ENCODE measurements around the gene AGAP1. TPM values are rescaled to one million over a fixed set of nuclear protein-coding genes. Genes with fewer than 3 reads are reported as not detected.
A peak's percentile ranks its signal among the peaks of the same experiment; 100 is the strongest.

The AGAP1 gene
- total RNA-seq, 2 experiments from 2014 or later = 0.89 to 0.97 TPM

- Mint-ChIP-seq H3K4me3 (no peak overlapping the region), H3K36me3 (ENCODE audit: low read depth) (no peaks in the 10 kb centered on the region), H3K27me3 (peaks cover 58% of the 10 kb centered on the region), H3K4me1 (peaks cover 8% of the 10 kb centered on the region), H3K9me3 (no peaks in the 10 kb centered on the region), H3K27ac (no peak overlapping the region)
- CTCF ChIA-PET = no interaction called here
- DNase-seq = no peak
- POLR2A ChIA-PET = no interaction called here
These were observed 1.8 kb downstream of the AGAP1 start for GRCh38 chr2:235495373-235496238.

- ChIA-PET CTCF (no interaction called here), POLR2A (no interaction called here)
- H3K9me3 Mint-ChIP-seq = no peaks in the 10 kb centered on the region
- no peak overlapping the region for H3K4me3 Mint-ChIP-seq
- H3K27ac Mint-ChIP-seq = no peak overlapping the region
- no peaks in the 10 kb centered on the region for H3K36me3 Mint-ChIP-seq (ENCODE audit: low read depth)
- H3K27me3 Mint-ChIP-seq = peaks cover 63% of the 10 kb centered on the region
- DNase-seq = no peak
- H3K4me1 Mint-ChIP-seq = peaks cover 11% of the 10 kb centered on the region
These were observed 2.4 kb downstream of the AGAP1 start for GRCh38 chr2:235496239-235496621.

GRCh38 chr2:235497096-235497495 is 3.3 kb downstream of the AGAP1 start:
- peaks cover 20% of the 10 kb centered on the region for H3K4me1 Mint-ChIP-seq
- H3K36me3 Mint-ChIP-seq (ENCODE audit: low read depth) = no peaks in the 10 kb centered on the region
- DNase-seq = no peak
- H3K27me3 Mint-ChIP-seq = peaks cover 63% of the 10 kb centered on the region
- ChIA-PET CTCF (interaction anchor here (1.8 kb wide), 1 partner anchor 10 kb away, joined by 5 read pairs; no protein-coding TSS in a partner anchor), POLR2A (no interaction called here)
- no peak overlapping the region for H3K27ac Mint-ChIP-seq
- no peaks in the 10 kb centered on the region for H3K9me3 Mint-ChIP-seq
- H3K4me3 Mint-ChIP-seq = no peak overlapping the region

GRCh38 chr2:235498541-235498940 is 4.7 kb downstream of the AGAP1 start:
- Mint-ChIP-seq H3K36me3 (ENCODE audit: low read depth) (no peaks in the 10 kb centered on the region), H3K9me3 (no peaks in the 10 kb centered on the region), H3K4me3 (no peak overlapping the region), H3K27ac (no peak overlapping the region), H3K4me1 (peaks cover 23% of the 10 kb centered on the region), H3K27me3 (peaks cover 61% of the 10 kb centered on the region)
- POLR2A ChIA-PET = no interaction called here
- CTCF ChIA-PET = interaction anchor here (1.8 kb wide), 1 partner anchor 11 kb away, joined by 5 read pairs; no protein-coding TSS in a partner anchor
- no peak for DNase-seq

- H3K27ac Mint-ChIP-seq = no peak overlapping the region
- no peaks in the 10 kb centered on the region for H3K36me3 Mint-ChIP-seq (ENCODE audit: low read depth)
- H3K9me3 Mint-ChIP-seq = no peaks in the 10 kb centered on the region
- H3K4me3 Mint-ChIP-seq = no peak overlapping the region
- ChIA-PET POLR2A (no interaction called here), CTCF (no interaction called here)
- peaks cover 61% of the 10 kb centered on the region for H3K27me3 Mint-ChIP-seq
- H3K4me1 Mint-ChIP-seq = peaks cover 23% of the 10 kb centered on the region
- DNase-seq = no peak
These were observed 5.3 kb downstream of the AGAP1 start for GRCh38 chr2:235498946-235499812.

GRCh38 chr2:235500110-235500760 is 6.4 kb downstream of the AGAP1 start:
- no peaks in the 10 kb centered on the region for H3K9me3 Mint-ChIP-seq
- peaks cover 23% of the 10 kb centered on the region for H3K4me1 Mint-ChIP-seq
- POLR2A ChIA-PET = no interaction called here
- no peak overlapping the region for H3K27ac Mint-ChIP-seq
- H3K4me3 Mint-ChIP-seq = no peak overlapping the region
- no peaks in the 10 kb centered on the region for H3K36me3 Mint-ChIP-seq (ENCODE audit: low read depth)
- CTCF ChIA-PET = no interaction called here
- no peak for DNase-seq
- peaks cover 57% of the 10 kb centered on the region for H3K27me3 Mint-ChIP-seq

- POLR2A ChIA-PET = interaction anchor here (0.6 to 0.9 kb wide), 3 partner anchors 9 to 128 kb away, joined by 3 read pairs; no protein-coding TSS in a partner anchor
- peak overlapping the region; percentile 17 for H3K27ac Mint-ChIP-seq
These were observed 7.2 kb downstream of the AGAP1 start for GRCh38 chr2:235500761-235501672.

GRCh38 chr2:235501673-235502031 is 7.8 kb downstream of the AGAP1 start:
- H3K9me3 Mint-ChIP-seq = no peaks in the 10 kb centered on the region
- ChIA-PET POLR2A (interaction anchor here (0.6 to 0.9 kb wide), 3 partner anchors 10 to 129 kb away, joined by 3 read pairs; no protein-coding TSS in a partner anchor), CTCF (interaction anchor here (1.2 kb wide), 1 partner anchor 12 kb away, joined by 3 read pairs; no protein-coding TSS in a partner anchor)
- DNase-seq = no peak
- peaks cover 43% of the 10 kb centered on the region for H3K27me3 Mint-ChIP-seq
- peak overlapping the region; percentile 12 for H3K4me3 Mint-ChIP-seq
- peak overlapping the region; percentile 17 for H3K27ac Mint-ChIP-seq
- H3K36me3 Mint-ChIP-seq (ENCODE audit: low read depth) = no peaks in the 10 kb centered on the region
- peaks cover 19% of the 10 kb centered on the region for H3K4me1 Mint-ChIP-seq

More at GRCh38 chr2:235500761-235501672, 7.2 kb downstream of the AGAP1 start:
- peak; percentile 14 for DNase-seq
- H3K36me3 Mint-ChIP-seq (ENCODE audit: low read depth) = no peaks in the 10 kb centered on the region
- H3K4me1 Mint-ChIP-seq = peaks cover 20% of the 10 kb centered on the region
- H3K4me3 Mint-ChIP-seq = peak overlapping the region; percentile 12
- no peaks in the 10 kb centered on the region for H3K9me3 Mint-ChIP-seq
- peaks cover 49% of the 10 kb centered on the region for H3K27me3 Mint-ChIP-seq
- CTCF ChIA-PET = no interaction called here

GRCh38 chr2:235502336-235502735 is 8.5 kb downstream of the AGAP1 start:
- DNase-seq = no peak
- peaks cover 38% of the 10 kb centered on the region for H3K27me3 Mint-ChIP-seq
- CTCF ChIA-PET = interaction anchor here (1.2 kb wide), 1 partner anchor 11 kb away, joined by 3 read pairs; no protein-coding TSS in a partner anchor
- no peak overlapping the region for H3K27ac Mint-ChIP-seq
- no peaks in the 10 kb centered on the region for H3K9me3 Mint-ChIP-seq
- H3K4me1 Mint-ChIP-seq = peaks cover 17% of the 10 kb centered on the region
- POLR2A ChIA-PET = no interaction called here
- H3K4me3 Mint-ChIP-seq = no peak overlapping the region
- no peaks in the 10 kb centered on the region for H3K36me3 Mint-ChIP-seq (ENCODE audit: low read depth)

- Mint-ChIP-seq H3K27me3 (peaks cover 24% of the 10 kb centered on the region), H3K27ac (no peak overlapping the region), H3K9me3 (peaks cover 3% of the 10 kb centered on the region), H3K4me1 (peaks cover 17% of the 10 kb centered on the region), H3K36me3 (ENCODE audit: low read depth) (no peaks in the 10 kb centered on the region), H3K4me3 (no peak overlapping the region)
- no peak for DNase-seq
- POLR2A ChIA-PET = no interaction called here
- CTCF ChIA-PET = no interaction called here
These were observed 10.8 kb downstream of the AGAP1 start for GRCh38 chr2:235504441-235505180.

- CTCF ChIA-PET = no interaction called here
These were observed 11.4 kb downstream of the AGAP1 start for GRCh38 chr2:235505181-235505741.

More at GRCh38 chr2:235505181-235505741, 11.4 kb downstream of the AGAP1 start:
- Mint-ChIP-seq H3K9me3 (peaks cover 3% of the 10 kb centered on the region), H3K4me1 (peaks cover 17% of the 10 kb centered on the region), H3K36me3 (ENCODE audit: low read depth) (no peaks in the 10 kb centered on the region), H3K27ac (no peak overlapping the region), H3K4me3 (no peak overlapping the region), H3K27me3 (peaks cover 21% of the 10 kb centered on the region)
- DNase-seq = no peak
- POLR2A ChIA-PET = no interaction called here
